ENCODE results near the gene PER2. TPM values are rescaled to one million over a fixed set of nuclear protein-coding genes. Genes with fewer than 3 reads are reported as not detected.
A peak's percentile ranks its signal among the peaks of the same experiment; 100 is the strongest.

PER2 gene
- total and polyA plus RNA-seq, 2 of the 13 experiments (the other 11 are each of a cell fraction or from before 2014, with no cell fraction given): 5.1 to 9.4 TPM

- TF ChIP-seq CBX2 (IDR thresholded peaks at IDR 0.05; ENCODE audit: low read depth, low read length) (no peak), CBX2 (CRISPR knock-in tag; IDR thresholded peaks at IDR 0.05; ENCODE audit: low read depth) (no peak), NR3C1 (CRISPR knock-in tag; IDR thresholded peaks at IDR 0.05) (no peak), E2F5 (CRISPR knock-in tag; conservative IDR thresholded peaks at IDR 0.05) (no peak), ELF3 (CRISPR knock-in tag; IDR thresholded peaks at IDR 0.05) (no peak), ZBTB4 (CRISPR knock-in tag; IDR thresholded peaks at IDR 0.05; ENCODE audit: borderline replicate concordance) (0 out of 2 replicates have a peak, but pooled peaks have one; percentile 74), ZFP36L1 (CRISPR knock-in tag; IDR thresholded peaks at IDR 0.05) (no peak), PRPF4 (IDR thresholded peaks at IDR 0.05; ENCODE audit: low read depth, low read length, poor library complexity, severe bottlenecking) (no peak), PAXIP1 (CRISPR knock-in tag; conservative IDR thresholded peaks at IDR 0.05) (0 out of 2 replicates have a peak, but pooled peaks have one; percentile 22), ZNF552 (CRISPR knock-in tag; IDR thresholded peaks at IDR 0.05; ENCODE audit: borderline replicate concordance) (no peak), ZNF556 (CRISPR knock-in tag; IDR thresholded peaks at IDR 0.05; ENCODE audit: borderline replicate concordance) (no peak), ASH2L (IDR thresholded peaks at IDR 0.05; ENCODE audit: insufficient read length, low read depth, low read length) (peak; percentile 30), JUNB (CRISPR knock-in tag; IDR thresholded peaks at IDR 0.05; ENCODE audit: borderline replicate concordance) (no peak), IKZF5 (CRISPR knock-in tag; IDR thresholded peaks at IDR 0.05) (no peak), GABPA (IDR thresholded peaks at IDR 0.05; ENCODE audit: low read depth, low read length) (no peak), GABPA (CRISPR knock-in tag; IDR thresholded peaks at IDR 0.05; ENCODE audit: low read depth) (no peak), RAD51 (IDR thresholded peaks at IDR 0.05; ENCODE audit: borderline replicate concordance) (no peak), PRMT3 (CRISPR knock-in tag; IDR thresholded peaks at IDR 0.05; ENCODE audit: borderline replicate concordance, low read depth) (no peak), ZNF501 (CRISPR knock-in tag; IDR thresholded peaks at IDR 0.05) (no peak), STAT5B (CRISPR knock-in tag; IDR thresholded peaks at IDR 0.05) (no peak), ZNF33A (CRISPR knock-in tag; IDR thresholded peaks at IDR 0.05; ENCODE audit: borderline replicate concordance) (no peak)
These were observed 14.1 kb downstream of the PER2 start (continued) for GRCh38 chr2:238274152-238274865.
